SU-DHL-6 (cell line): ENCODE results near the gene SDK2.

ENCODE experiments used
- EZH2phosphoT487 ChIP-seq: fragments of 200-600 bp; sonication (generic), shearing (Covaris generic); conservative IDR thresholded peaks from 2 replicates; pipeline ENCODE4 v1.6.1; 2018; ENCODE audit warnings: mild to moderate bottlenecking, antibody characterized with exemption, low read length, moderate library complexity, mixed read lengths
- TF ChIP-seq, protein P1 (sequence below): fragments of 200-600 bp; sonication (generic); IDR thresholded peaks from one replicate; pipeline ENCODE4 v1.5.1; 2017; ENCODE audit warnings: antibody characterized with exemption, mild to moderate bottlenecking, low read length, moderate library complexity; ENCODE audit not compliant: insufficient read depth, poor library complexity, severe bottlenecking

DNA sequence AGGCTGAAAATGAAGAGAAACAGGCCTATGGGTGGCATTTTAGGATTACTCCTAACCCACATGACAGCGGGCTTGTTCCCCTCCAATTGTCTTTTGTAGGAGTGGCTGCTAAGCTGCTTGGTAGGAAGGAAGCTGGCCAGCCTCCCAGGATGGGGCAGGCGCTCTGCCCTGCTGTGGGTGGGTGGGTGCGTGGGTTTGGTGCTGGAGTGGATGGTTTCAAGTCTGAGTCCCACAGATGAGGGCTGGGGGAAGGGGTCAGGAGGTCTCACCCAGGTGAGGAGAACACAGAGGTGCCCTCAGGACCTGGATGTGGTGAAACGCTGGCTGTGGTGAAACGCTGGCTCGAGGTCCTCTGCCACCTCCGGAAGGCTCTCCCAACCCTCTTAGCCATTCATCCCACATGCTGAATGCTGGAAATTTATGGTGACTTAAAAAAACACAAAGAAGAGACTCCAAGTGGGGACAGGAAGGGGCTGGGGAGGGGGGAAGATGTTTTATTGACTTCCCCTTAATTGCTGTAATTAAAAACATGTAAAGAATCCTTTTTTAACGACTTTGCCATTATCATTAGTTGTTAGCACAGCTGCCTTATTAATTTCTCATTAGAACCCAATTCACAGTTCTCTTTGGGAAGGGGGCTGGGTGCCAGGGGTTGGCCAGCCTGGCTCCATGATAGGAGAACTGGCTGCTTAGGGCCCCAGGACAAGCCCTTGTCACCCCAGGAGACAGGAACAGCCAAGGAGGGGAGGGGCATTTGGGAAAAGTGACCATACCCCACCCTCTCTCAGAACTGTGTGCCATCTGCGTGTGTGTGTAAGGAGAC is 178.9 kb downstream of the SDK2 start:
- TF ChIP-seq, protein P1, sequence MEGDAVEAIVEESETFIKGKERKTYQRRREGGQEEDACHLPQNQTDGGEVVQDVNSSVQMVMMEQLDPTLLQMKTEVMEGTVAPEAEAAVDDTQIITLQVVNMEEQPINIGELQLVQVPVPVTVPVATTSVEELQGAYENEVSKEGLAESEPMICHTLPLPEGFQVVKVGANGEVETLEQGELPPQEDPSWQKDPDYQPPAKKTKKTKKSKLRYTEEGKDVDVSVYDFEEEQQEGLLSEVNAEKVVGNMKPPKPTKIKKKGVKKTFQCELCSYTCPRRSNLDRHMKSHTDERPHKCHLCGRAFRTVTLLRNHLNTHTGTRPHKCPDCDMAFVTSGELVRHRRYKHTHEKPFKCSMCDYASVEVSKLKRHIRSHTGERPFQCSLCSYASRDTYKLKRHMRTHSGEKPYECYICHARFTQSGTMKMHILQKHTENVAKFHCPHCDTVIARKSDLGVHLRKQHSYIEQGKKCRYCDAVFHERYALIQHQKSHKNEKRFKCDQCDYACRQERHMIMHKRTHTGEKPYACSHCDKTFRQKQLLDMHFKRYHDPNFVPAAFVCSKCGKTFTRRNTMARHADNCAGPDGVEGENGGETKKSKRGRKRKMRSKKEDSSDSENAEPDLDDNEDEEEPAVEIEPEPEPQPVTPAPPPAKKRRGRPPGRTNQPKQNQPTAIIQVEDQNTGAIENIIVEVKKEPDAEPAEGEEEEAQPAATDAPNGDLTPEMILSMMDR = no peak
- no peak for TF ChIP-seq EZH2phosphoT487
